ENCODE data around the gene HERC2.
"Not testable (repeated sequence)": the region's sequence is repeated elsewhere in the genome, so short reads cannot be mapped to it uniquely, and the experiment has no call there.

Gene HERC2

DNA sequence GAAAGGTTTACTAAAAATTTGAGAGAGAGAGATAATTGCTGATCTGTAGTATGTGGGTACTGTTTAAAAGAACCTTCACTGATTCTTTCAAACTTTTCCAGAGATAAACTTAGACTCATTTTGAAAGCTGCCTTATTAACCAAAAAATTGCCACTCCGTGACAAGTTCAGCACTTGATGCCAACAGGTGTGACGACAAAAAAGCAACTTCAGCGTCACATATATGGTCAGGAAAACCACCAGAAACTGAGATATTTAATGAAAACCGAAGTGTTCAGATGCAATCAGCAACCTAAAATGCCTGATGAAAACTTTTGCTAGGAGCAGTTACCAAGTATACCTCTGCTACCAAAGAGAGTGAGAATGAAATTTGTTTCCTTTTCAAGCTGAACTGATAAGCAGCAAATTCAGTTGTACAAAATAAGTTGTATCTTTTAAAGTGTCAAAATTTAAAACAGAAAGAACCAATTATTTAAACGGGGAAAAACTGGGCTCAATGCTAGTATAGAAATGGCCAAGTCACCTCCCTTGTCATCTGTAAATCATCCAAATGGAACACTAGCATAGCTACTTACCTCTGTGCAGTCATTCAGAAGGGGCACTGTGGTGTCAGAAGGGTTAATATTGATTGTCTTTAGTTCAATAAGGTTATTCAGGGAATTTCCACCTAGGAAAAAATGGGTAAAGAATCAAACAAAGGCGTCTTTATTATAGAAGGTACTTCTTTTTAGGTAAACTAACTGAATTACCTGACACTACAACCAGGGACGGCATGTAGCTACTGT is 131.4 kb downstream of the HERC2 start:
- no peak overlapping the region for H3K4me3 Mint-ChIP-seq
- peaks cover 8% of the 10 kb centered on the region for H3K36me3 Mint-ChIP-seq (ENCODE audit: low read depth)
- H3K27me3 Mint-ChIP-seq (ENCODE audit: low read depth): no peaks in the 10 kb centered on the region
- H3K4me1 Mint-ChIP-seq (ENCODE audit: low read depth): peaks cover 3% of the 10 kb centered on the region
- no peak overlapping the region for H3K27ac Mint-ChIP-seq
- H3K9me3 Mint-ChIP-seq: no peaks in the 10 kb centered on the region

DNA sequence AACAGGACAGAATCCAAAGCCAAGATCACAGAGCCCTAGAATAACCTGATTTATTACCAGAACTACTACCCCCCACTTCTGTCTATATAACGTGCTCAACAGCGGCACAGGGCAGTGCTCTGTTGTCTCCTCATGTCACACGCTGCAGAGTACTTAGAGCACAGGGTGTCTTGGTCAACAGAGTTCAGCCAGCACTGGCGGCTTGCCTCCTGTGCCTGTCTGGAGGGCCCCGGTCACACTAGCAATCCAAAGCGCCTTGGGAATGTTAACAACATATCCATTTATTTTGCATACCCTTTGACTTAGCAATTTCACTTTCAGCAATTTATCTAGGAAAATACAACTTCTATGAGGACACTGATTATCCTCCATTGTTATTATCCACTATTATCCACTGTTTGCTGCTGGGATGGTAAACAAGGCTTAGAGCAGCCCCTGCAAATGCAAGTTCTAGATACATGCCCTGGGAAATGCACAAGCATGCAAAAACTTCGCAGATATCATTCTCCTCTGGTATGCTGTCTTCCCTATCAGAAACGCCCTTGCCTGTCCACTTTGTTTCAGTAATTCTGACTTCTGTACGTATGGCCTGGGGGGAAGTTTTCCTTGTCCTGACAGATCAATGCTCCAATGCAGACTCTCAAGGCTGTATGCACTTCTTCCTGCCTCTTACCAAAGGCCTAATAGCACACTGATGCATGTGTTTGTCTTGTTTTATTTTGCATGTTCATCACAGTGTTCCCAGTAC is 136.7 kb downstream of the HERC2 start:
- H3K27me3 Mint-ChIP-seq (ENCODE audit: low read depth): no peaks in the 10 kb centered on the region
- H3K4me1 Mint-ChIP-seq (ENCODE audit: low read depth): no peaks in the 10 kb centered on the region
- H3K9me3 Mint-ChIP-seq: no peaks in the 10 kb centered on the region
- no peak overlapping the region for H3K4me3 Mint-ChIP-seq
- no peak overlapping the region for H3K27ac Mint-ChIP-seq
- peaks cover 6% of the 10 kb centered on the region for H3K36me3 Mint-ChIP-seq (ENCODE audit: low read depth)

DNA sequence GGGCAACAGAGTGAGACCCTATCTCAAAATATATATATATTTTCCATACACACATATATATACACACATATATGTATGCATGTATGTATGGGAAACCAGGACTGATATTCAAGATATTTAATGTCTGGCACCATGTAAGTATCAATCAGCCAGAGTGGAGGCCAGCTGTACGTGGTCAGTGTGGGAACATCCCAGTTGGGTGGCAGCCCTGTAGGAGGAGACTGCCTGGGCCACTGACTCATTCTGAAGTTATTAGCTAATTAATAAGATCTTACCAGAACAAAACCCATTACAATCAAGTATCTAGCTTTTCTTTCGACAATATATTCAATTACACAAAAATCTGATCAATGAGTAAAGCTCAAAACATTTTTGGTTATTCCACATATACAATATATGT is 137.8 kb downstream of the HERC2 start:
- no peak overlapping the region for H3K27ac Mint-ChIP-seq
- no peak overlapping the region for H3K4me3 Mint-ChIP-seq
- peaks cover 6% of the 10 kb centered on the region for H3K36me3 Mint-ChIP-seq (ENCODE audit: low read depth)
- H3K4me1 Mint-ChIP-seq (ENCODE audit: low read depth): no peaks in the 10 kb centered on the region
- H3K27me3 Mint-ChIP-seq (ENCODE audit: low read depth): no peaks in the 10 kb centered on the region
- H3K9me3 Mint-ChIP-seq: no peaks in the 10 kb centered on the region

DNA sequence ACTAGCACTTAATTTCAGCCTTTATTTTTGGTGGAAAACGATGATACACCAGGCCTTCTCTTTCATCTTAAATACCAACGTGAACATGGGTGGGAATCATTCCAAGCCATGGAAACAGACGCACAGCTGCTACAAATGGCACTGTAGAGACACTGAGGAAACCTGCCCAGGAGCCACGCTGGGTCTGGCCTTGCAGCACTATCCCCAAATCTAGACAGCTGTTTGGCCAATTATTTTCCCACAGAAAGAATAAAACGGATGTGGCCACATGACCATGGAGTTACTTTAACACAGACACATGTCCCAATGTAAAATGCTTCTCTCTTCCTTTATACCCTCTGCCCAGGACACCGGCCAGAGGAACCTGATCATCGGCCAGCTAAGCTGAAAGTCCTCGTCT is 139.2 kb downstream of the HERC2 start:
- no peak overlapping the region for H3K4me3 Mint-ChIP-seq
- no peaks in the 10 kb centered on the region for H3K4me1 Mint-ChIP-seq (ENCODE audit: low read depth)
- H3K9me3 Mint-ChIP-seq: no peaks in the 10 kb centered on the region
- H3K27ac Mint-ChIP-seq: no peak overlapping the region
- H3K27me3 Mint-ChIP-seq (ENCODE audit: low read depth): no peaks in the 10 kb centered on the region
- peaks cover 4% of the 10 kb centered on the region for H3K36me3 Mint-ChIP-seq (ENCODE audit: low read depth)

DNA sequence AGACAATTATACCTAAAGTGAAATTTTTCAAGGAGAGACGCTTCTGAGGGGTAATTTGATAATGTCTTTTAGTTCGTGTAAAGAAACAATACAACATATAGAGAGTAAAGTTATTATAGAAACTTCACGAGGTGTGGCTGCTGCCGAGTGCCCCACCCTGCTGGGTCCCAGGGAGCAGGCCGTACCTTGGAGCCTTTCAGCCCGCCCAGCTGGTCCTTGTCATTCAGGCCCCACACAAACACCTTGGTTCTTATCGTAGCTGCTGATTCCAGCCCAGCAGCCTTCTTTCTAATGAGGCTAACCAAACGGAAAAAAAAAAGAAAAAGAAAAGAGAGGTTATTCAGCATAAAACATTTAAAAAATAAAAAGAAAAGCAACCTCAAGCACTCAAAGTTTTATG is 139.8 kb downstream of the HERC2 start:
- H3K4me3 Mint-ChIP-seq: no peak overlapping the region
- no peaks in the 10 kb centered on the region for H3K27me3 Mint-ChIP-seq (ENCODE audit: low read depth)
- H3K36me3 Mint-ChIP-seq (ENCODE audit: low read depth): peaks cover 4% of the 10 kb centered on the region
- H3K4me1 Mint-ChIP-seq (ENCODE audit: low read depth): no peaks in the 10 kb centered on the region
- no peak overlapping the region for H3K27ac Mint-ChIP-seq
- no peaks in the 10 kb centered on the region for H3K9me3 Mint-ChIP-seq

DNA sequence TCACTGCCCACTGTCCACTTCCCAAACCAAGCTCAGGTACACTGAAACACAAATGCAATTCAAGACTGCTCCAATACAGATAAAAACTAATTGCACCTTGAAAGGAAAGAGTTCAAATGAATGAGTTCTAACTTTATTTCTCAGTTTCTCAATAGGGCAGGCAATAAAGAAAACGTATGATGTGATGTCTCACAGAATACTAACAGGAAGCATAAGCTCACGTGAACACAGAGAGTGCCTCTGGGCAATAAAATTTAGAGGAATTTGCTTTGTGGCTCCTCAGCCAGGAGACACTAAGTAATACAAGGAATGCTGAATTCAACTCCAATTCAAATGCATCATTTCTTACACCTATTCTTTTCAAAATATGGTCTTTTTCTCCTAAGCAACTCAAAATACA is 140.6 kb downstream of the HERC2 start:
- peaks cover 10% of the 10 kb centered on the region for H3K36me3 Mint-ChIP-seq (ENCODE audit: low read depth)
- H3K4me1 Mint-ChIP-seq (ENCODE audit: low read depth): no peaks in the 10 kb centered on the region
- no peaks in the 10 kb centered on the region for H3K9me3 Mint-ChIP-seq
- no peak overlapping the region for H3K27ac Mint-ChIP-seq
- no peaks in the 10 kb centered on the region for H3K27me3 Mint-ChIP-seq (ENCODE audit: low read depth)
- H3K4me3 Mint-ChIP-seq: no peak overlapping the region

DNA sequence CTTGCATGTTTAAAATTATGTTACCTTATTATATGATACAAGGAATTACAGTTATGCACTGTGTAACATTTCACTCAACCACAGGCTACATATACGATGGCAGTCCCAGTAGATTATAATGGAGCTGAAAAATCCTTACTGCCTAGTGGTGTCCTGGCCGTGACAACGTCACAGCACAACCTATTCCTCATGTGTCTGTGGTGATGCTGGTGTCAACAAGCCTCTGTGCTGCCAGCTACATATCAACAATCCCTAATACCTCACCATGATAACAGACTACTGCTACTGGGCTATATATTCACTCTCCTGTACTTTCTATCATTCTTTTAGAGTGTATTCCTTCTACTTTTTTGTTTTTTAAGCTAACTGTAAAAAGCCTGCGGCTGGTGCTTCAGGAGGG is 142.7 kb downstream of the HERC2 start:
- Mint-ChIP-seq H3K4me1 (ENCODE audit: low read depth) (no peaks in the 10 kb centered on the region), H3K27ac (no peak overlapping the region), H3K36me3 (ENCODE audit: low read depth) (peaks cover 17% of the 10 kb centered on the region), H3K4me3 (no peak overlapping the region), H3K9me3 (no peaks in the 10 kb centered on the region), H3K27me3 (ENCODE audit: low read depth) (no peaks in the 10 kb centered on the region)

DNA sequence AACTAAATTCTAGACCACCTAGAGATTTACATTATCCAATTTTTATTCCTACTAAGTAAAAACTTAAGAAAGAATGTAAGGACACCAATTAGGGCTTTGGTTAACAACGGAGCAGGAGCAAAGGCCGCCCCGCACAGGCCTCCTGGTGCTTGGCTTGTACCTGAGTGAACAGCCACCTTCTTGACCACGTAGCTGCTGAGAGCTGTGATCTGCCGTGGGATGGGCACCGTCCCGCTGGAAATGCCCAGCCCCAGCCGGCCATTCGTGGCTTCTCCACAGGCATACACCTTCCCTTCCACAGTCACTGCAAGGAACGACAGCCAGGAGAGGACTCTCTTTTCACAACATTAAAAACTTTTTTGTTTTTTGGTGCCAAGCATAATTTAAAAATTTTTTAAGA is 143.3 kb downstream of the HERC2 start:
- Mint-ChIP-seq H3K27ac (no peak overlapping the region), H3K4me1 (ENCODE audit: low read depth) (no peaks in the 10 kb centered on the region), H3K9me3 (no peaks in the 10 kb centered on the region), H3K36me3 (ENCODE audit: low read depth) (peaks cover 17% of the 10 kb centered on the region), H3K27me3 (ENCODE audit: low read depth) (no peaks in the 10 kb centered on the region), H3K4me3 (no peak overlapping the region)

DNA sequence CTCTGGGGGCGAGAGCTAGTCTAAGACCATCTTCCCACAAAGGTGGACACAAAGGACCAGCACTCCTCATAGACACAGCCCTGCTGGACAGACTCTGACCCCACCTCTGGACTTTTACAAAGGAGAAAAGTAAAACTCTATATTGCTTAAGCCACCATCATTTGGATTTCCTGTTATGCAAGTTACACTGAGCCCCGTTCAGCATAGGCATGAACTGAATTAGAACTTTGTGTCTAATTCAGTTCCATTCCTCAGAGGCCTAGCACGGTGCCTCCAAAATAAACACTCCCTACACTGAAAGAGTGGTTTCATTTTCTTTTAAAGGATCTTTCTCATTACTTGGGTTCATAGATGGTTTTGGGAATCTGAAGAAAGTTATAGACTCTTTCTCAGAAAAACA is 143.7 kb downstream of the HERC2 start:
- Mint-ChIP-seq H3K4me1 (ENCODE audit: low read depth) (no peaks in the 10 kb centered on the region), H3K27me3 (ENCODE audit: low read depth) (no peaks in the 10 kb centered on the region), H3K9me3 (no peaks in the 10 kb centered on the region), H3K4me3 (no peak overlapping the region), H3K27ac (no peak overlapping the region), H3K36me3 (ENCODE audit: low read depth) (peaks cover 19% of the 10 kb centered on the region)

DNA sequence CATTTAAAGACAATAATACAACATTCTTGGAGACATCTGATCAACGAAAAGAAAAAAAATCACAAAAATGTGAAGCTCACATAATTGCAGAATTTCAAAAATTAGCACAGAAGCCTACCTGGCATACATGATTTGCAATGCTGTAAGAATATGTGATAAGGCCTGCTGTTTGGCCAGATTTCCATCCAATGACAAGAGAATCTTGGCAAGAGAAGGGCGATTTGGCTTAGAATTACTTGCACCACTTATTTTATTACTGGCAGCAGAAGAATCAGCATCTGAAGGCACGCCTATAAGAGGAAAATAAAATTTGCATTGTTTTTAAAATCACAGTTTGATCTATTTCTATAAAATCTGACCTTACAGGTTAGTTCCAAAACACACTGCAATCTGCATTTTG is 152.6 kb downstream of the HERC2 start:
- no peaks in the 10 kb centered on the region for H3K27me3 Mint-ChIP-seq (ENCODE audit: low read depth)
- H3K4me1 Mint-ChIP-seq (ENCODE audit: low read depth): peaks cover 2% of the 10 kb centered on the region
- H3K27ac Mint-ChIP-seq: no peak overlapping the region
- H3K36me3 Mint-ChIP-seq (ENCODE audit: low read depth): peaks cover 36% of the 10 kb centered on the region
- H3K9me3 Mint-ChIP-seq: no peaks in the 10 kb centered on the region
- H3K4me3 Mint-ChIP-seq: no peak overlapping the region

DNA sequence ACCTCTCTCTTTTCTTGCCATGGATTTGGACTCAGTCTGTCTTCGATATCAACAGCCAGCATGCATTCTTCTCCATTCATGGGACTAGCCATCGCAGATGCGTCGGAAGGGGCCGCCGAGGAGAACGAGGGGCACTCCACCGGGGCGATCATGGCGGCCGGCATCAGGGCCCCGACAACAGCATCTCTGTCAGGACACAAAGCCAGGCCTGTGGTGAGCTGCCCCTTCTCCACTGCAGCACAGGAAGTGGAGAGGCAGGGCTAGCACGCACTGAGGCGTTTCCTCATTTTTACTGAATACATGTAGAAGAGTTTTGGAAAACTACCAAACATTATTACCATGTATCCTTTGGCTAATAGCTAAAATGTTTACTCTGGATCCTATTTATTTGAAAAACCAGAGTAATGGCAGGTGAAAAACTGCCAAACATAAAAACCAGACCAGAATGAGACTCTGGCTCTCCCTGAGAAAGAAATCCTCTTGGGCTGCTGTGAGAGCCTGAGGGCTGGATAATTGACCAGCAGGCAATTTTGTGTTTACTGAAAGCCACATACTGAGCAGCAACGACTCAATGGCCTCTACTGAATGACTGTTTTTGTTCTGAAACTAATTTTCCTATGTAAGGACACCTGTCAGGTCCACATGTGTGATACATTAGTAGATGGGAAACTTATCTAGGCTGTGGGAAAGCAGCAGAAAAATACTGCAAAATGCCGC is 153.4 kb downstream of the HERC2 start:
- not testable (repeated sequence) for H3K27me3 Mint-ChIP-seq (ENCODE audit: low read depth); H3K4me3 Mint-ChIP-seq; H3K27ac Mint-ChIP-seq; H3K9me3 Mint-ChIP-seq; H3K4me1 Mint-ChIP-seq (ENCODE audit: low read depth)
- peaks cover 37% of the 10 kb centered on the region for H3K36me3 Mint-ChIP-seq (ENCODE audit: low read depth)

DNA sequence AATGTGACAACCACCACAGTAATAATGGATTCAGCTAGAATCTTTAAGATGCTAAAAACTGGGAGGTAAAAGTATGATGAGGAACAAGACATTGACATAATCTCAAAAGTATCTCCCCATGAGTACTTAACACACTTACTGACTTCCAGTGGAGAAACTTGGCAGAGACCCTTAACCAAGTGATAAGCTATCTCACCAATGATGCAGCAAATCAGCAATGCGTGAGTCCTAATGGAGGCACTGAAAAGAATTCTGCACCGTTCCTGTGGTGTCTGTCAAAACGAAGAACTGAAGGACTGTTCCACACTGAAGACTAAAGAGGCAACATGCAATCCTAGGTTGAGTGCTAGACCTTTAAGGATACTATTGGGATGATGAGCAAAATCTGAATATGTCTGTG is 154.9 kb downstream of the HERC2 start:
- Mint-ChIP-seq H3K27me3 (ENCODE audit: low read depth) (no peaks in the 10 kb centered on the region), H3K27ac (no peak overlapping the region), H3K9me3 (no peaks in the 10 kb centered on the region), H3K36me3 (ENCODE audit: low read depth) (peaks cover 40% of the 10 kb centered on the region), H3K4me3 (no peak overlapping the region), H3K4me1 (ENCODE audit: low read depth) (peaks cover 2% of the 10 kb centered on the region)

DNA sequence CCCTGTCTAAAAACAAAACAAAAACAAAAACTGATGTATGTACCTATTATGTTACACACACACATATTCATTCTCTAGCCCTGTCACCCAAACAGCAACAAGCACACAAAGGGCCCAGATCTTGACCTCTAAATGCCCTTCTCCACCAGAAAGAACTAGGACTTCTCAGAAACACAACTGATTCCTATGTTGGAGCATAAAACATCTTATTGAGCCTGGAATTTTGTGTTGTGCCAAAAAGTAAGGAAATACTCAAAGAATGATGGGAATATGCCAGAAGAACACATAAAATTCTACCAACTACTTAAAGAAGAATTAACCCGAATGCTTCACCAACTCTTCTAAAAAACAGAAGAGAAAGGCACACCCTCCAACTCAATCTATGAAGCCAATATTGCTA is 156.2 kb downstream of the HERC2 start:
- Mint-ChIP-seq H3K27me3 (ENCODE audit: low read depth) (no peaks in the 10 kb centered on the region), H3K4me1 (ENCODE audit: low read depth) (peaks cover 2% of the 10 kb centered on the region), H3K9me3 (no peaks in the 10 kb centered on the region), H3K27ac (no peak overlapping the region), H3K4me3 (no peak overlapping the region), H3K36me3 (ENCODE audit: low read depth) (peaks cover 39% of the 10 kb centered on the region)

DNA sequence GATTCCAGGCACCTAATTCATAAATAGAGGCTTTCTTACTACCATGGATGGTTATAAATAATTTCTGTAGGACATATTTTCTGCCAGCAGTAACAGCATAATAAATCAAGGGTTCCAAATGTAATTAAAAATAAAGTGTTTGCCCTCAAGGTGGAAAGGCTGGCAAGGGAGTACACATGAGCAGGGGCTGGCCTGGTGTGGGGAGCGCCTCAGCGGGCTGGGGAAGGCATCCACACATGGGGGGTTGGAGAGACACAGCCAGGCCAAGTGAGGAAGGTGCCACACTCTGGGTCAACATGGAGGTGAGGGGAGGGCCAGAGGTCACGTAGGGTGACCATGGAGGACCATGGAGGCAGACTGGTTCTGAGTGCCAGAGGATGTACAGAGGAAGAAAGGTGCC is 157.1 kb downstream of the HERC2 start:
- Mint-ChIP-seq H3K27me3 (ENCODE audit: low read depth) (no peaks in the 10 kb centered on the region), H3K36me3 (ENCODE audit: low read depth) (peaks cover 43% of the 10 kb centered on the region), H3K9me3 (no peaks in the 10 kb centered on the region), H3K4me1 (ENCODE audit: low read depth) (peaks cover 2% of the 10 kb centered on the region), H3K27ac (no peak overlapping the region), H3K4me3 (no peak overlapping the region)

DNA sequence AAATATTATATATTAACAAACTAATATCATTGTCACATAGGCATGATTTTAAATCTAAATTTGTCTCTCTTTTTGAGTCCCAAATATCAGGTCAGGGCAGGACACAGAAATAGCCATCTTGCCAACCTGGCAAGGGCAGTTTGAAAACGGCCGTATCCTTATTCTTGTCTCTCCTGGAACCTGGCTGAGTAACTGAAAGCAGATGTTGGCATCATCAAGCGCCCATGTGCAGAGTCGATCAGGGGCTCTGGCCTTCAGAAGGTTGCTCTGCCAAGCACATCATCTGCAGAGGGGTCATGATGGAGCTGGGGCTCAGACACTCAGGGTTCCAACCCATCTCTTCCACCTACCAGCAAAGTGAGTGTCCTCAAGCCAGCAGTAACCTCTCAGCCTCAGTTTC is 167.7 kb downstream of the HERC2 start:
- no peaks in the 10 kb centered on the region for H3K4me1 Mint-ChIP-seq (ENCODE audit: low read depth)
- no peak overlapping the region for H3K4me3 Mint-ChIP-seq
- H3K27ac Mint-ChIP-seq: no peak overlapping the region
- H3K9me3 Mint-ChIP-seq: peaks cover 7% of the 10 kb centered on the region
- no peaks in the 10 kb centered on the region for H3K27me3 Mint-ChIP-seq (ENCODE audit: low read depth)
- H3K36me3 Mint-ChIP-seq (ENCODE audit: low read depth): peaks cover 13% of the 10 kb centered on the region

Data from T-helper 1 cell treated with Interleukin-12 subunit alpha and Interleukin-12 subunit beta and Interleukin-4 antibody, amounts not matched to agents 30 μg/mL and 1 μg/mL, for 36 hours (primary cell).